T-helper 2 cell treated with Interferon-gamma antibody and Interleukin-4, amounts not matched to agents 5 μg/mL and 100 μg/mL, for 36 hours (primary cell): ENCODE data around the gene SLC25A47.

Experiments
- DNase-seq: peaks from one replicate; pipeline ENCODE4 v3.0.0; 2021; ENCODE audit warnings: low spot score
- H3K27ac Mint-ChIP-seq: one replicate; pipeline ENCODE4 v1.8.0; 2021; ENCODE audit warnings: mild to moderate bottlenecking, mixed read lengths
- H3K27me3 Mint-ChIP-seq: one replicate; pipeline ENCODE4 v1.8.0; 2021; ENCODE audit warnings: low read depth, mixed read lengths
- H3K36me3 Mint-ChIP-seq: one replicate; pipeline ENCODE4 v1.8.0; 2021; ENCODE audit warnings: low read depth, mixed read lengths
- H3K4me1 Mint-ChIP-seq: one replicate; pipeline ENCODE4 v1.8.0; 2021; ENCODE audit warnings: low read depth, mixed read lengths
- H3K4me3 Mint-ChIP-seq: one replicate; pipeline ENCODE4 v1.8.0; 2022; ENCODE audit warnings: mild to moderate bottlenecking, moderate library complexity, mixed read lengths
- H3K9me3 Mint-ChIP-seq: one replicate; pipeline ENCODE4 v1.8.0; 2021; ENCODE audit warnings: mixed read lengths

Gene SLC25A47

DNA sequence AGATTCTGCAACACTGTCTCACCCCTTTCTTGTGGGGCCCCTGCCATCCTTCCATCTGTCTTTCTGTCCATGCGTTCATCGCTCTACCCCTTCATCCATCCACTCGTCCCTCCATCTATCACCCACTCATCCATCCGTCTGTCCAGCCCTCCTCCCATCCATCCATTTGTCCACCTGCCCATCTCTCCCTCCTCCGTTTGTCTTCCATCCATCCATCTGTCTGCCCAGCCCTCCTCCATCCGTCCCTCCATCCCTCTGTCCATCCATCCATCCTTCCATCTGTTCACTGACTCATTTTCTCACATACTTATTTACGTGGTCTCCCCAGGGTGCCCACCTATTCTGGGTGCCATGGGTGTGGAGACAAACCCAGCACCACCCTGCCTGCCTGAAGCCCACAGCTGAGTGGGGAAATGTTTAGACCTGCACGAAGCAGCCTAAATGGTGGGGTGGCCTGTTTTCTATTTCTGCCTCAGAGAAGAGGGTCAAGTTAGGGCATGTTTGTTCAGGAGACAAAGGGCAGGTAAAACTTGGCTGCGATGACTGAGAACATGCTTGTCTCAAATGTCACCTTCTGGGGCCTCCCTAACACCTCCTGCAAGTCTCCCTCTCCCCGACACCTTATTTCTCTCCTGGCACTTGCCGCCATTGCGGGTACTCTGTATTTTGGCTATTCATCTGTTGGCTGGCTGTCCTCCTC lies 2.8 kb upstream of the SLC25A47 start:
- Mint-ChIP-seq H3K4me3 (no peak overlapping the region), H3K9me3 (no peaks in the 10 kb centered on the region), H3K4me1 (peaks cover 2% of the 10 kb centered on the region), H3K36me3 (no peaks in the 10 kb centered on the region), H3K27ac (no peak overlapping the region), H3K27me3 (peaks cover 4% of the 10 kb centered on the region)
- no peak for DNase-seq

- Mint-ChIP-seq H3K36me3 (no peaks in the 10 kb centered on the region), H3K4me1 (peaks cover 2% of the 10 kb centered on the region), H3K4me3 (no peak overlapping the region), H3K27ac (no peak overlapping the region), H3K27me3 (peaks cover 4% of the 10 kb centered on the region), H3K9me3 (no peaks in the 10 kb centered on the region)
- DNase-seq, result no peak
These were observed 1.5 kb upstream of the SLC25A47 start for GRCh38 chr14:100321473-100322137.

- H3K4me1 Mint-ChIP-seq, result peaks cover 2% of the 10 kb centered on the region
- no peaks in the 10 kb centered on the region for H3K9me3 Mint-ChIP-seq
- no peak overlapping the region for H3K27ac Mint-ChIP-seq
- DNase-seq, result no peak
- H3K4me3 Mint-ChIP-seq, result no peak overlapping the region
- H3K27me3 Mint-ChIP-seq, result peaks cover 4% of the 10 kb centered on the region
- no peaks in the 10 kb centered on the region for H3K36me3 Mint-ChIP-seq
These were observed 791 bp upstream of the SLC25A47 start for GRCh38 chr14:100322138-100322957.

DNA sequence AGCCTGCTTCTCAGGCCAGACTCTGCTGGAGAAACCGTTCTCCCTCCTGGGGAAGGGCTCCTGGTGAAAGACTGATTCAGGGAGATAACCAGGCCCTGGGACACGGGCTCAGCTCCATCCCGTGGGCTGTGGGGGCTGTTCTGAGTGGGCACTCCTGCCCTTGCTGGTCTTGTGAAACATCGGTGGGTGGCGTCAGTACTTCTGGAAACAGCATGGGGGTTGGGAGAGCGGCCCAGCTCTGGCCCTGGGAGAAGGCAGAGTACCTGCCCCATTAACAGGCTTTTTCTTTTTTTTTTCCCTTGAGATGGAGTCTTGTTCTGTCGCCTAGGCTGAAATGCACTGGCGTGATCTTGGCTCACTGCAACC lies 786 bp downstream of the SLC25A47 start:
- no peak overlapping the region for H3K27ac Mint-ChIP-seq
- no peaks in the 10 kb centered on the region for H3K36me3 Mint-ChIP-seq
- no peaks in the 10 kb centered on the region for H3K4me1 Mint-ChIP-seq
- DNase-seq, result no peak
- peaks cover 4% of the 10 kb centered on the region for H3K27me3 Mint-ChIP-seq
- no peaks in the 10 kb centered on the region for H3K9me3 Mint-ChIP-seq
- no peak overlapping the region for H3K4me3 Mint-ChIP-seq

- Mint-ChIP-seq H3K4me3 (no peak overlapping the region), H3K9me3 (no peaks in the 10 kb centered on the region), H3K27me3 (peaks cover 2% of the 10 kb centered on the region), H3K36me3 (no peaks in the 10 kb centered on the region), H3K27ac (no peak overlapping the region), H3K4me1 (no peaks in the 10 kb centered on the region)
- DNase-seq, result no peak
These were observed 2.1 kb downstream of the SLC25A47 start for GRCh38 chr14:100325231-100325632.

DNA sequence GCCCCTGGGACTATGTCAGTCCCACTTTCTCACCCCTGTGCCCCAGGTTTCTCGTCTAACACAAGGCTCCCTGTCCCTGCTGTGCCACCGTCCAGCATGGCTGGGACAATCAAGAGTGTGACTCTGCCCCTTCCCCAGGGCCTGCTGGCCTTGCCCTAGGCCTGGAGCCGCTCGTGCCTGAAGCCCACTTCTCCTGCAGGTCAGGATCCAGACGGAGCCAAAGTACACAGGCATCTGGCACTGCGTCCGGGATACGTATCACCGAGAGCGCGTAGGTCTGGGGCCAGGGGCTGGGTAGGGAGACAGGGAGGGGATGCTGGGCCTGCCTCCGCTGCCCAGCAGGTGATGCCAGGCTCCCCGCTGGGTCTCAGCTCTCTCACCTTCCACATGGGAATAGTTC lies 2.8 kb downstream of the SLC25A47 start:
- Mint-ChIP-seq H3K36me3 (no peaks in the 10 kb centered on the region), H3K27me3 (no peaks in the 10 kb centered on the region), H3K27ac (no peak overlapping the region), H3K4me3 (no peak overlapping the region), H3K4me1 (no peaks in the 10 kb centered on the region), H3K9me3 (no peaks in the 10 kb centered on the region)
- DNase-seq, result no peak

GRCh38 chr14:100327128-100327527 lies 4.0 kb downstream of the SLC25A47 start:
- H3K27me3 Mint-ChIP-seq, result no peaks in the 10 kb centered on the region
- no peak for DNase-seq
- no peaks in the 10 kb centered on the region for H3K4me1 Mint-ChIP-seq
- peaks cover 1% of the 10 kb centered on the region for H3K36me3 Mint-ChIP-seq
- no peaks in the 10 kb centered on the region for H3K9me3 Mint-ChIP-seq
- H3K27ac Mint-ChIP-seq, result no peak overlapping the region
- H3K4me3 Mint-ChIP-seq, result no peak overlapping the region

DNA sequence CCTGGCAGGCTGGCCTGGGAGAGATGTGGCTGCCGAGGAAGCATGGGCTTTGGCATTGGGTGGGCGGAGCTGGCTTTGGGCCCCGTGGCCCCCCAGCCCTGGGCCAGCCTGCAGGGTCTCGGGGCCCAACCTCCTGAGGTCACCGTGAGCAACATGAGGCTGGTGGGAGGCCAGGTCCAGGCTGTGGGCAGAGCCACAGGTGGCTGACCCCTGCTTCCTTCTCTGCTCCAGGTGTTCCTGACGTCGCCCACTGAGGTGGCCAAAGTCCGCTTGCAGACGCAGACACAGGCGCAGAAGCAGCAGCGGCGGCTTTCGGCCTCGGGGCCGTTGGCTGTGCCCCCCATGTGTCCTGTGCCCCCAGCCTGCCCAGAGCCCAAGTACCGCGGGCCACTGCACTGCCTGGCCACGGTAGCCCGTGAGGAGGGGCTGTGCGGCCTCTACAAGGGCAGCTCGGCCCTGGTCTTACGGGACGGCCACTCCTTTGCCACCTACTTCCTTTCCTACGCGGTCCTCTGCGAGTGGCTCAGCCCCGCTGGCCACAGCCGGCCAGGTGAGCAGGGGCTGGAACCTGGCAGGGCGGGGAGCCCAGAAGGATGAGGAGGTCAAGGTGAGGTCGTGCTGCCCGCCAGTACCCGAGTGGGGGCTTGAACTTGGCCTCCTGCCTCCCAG lies 5.5 kb downstream of the SLC25A47 start:
- H3K27me3 Mint-ChIP-seq, result no peaks in the 10 kb centered on the region
- H3K9me3 Mint-ChIP-seq, result no peaks in the 10 kb centered on the region
- H3K4me3 Mint-ChIP-seq, result no peak overlapping the region
- peaks cover 1% of the 10 kb centered on the region for H3K36me3 Mint-ChIP-seq
- H3K4me1 Mint-ChIP-seq, result no peaks in the 10 kb centered on the region
- no peak overlapping the region for H3K27ac Mint-ChIP-seq
- DNase-seq, result no peak

DNA sequence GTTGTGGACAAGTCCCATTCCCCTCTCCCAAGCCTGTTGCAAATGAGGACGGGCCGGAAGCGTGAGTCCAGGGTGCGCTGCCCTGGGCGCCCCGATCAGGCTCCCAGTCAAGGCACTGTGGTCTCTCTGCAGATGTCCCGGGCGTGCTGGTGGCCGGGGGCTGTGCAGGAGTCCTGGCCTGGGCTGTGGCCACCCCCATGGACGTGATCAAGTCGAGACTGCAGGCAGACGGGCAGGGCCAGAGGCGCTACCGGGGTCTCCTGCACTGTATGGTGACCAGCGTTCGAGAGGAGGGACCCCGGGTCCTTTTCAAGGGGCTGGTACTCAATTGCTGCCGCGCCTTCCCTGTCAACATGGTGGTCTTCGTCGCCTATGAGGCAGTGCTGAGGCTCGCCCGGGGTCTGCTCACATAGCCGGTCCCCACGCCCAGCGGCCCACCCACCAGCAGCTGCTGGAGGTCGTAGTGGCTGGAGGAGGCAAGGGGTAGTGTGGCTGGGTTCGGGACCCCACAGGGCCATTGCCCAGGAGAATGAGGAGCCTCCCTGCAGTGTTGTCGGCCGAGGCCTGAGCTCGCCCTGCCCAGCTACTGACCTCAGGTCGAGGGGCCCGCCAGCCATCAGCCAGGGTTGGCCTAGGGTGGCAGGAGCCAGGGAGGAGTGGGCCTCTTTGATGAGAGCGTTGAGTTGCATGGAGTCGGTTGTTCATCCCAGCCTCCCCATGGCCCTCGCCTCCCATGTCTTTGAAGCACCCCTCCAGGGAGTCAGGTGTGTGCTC lies 6.3 kb downstream of the SLC25A47 start:
- no peak overlapping the region for H3K4me3 Mint-ChIP-seq

GRCh38 chr14:100330007-100330344 lies 6.8 kb downstream of the SLC25A47 start:
- Mint-ChIP-seq H3K27ac (no peak overlapping the region), H3K4me3 (no peak overlapping the region)
- DNase-seq, result no peak

More for the DNA sequence above, 6.3 kb downstream of the SLC25A47 start:
- Mint-ChIP-seq H3K9me3 (no peaks in the 10 kb centered on the region), H3K27ac (no peak overlapping the region), H3K36me3 (peaks cover 2% of the 10 kb centered on the region), H3K4me1 (no peaks in the 10 kb centered on the region), H3K27me3 (no peaks in the 10 kb centered on the region)
- DNase-seq, result no peak

GRCh38 chr14:100330388-100330931 lies 7.3 kb downstream of the SLC25A47 start:
- Mint-ChIP-seq H3K4me3 (no peak overlapping the region), H3K4me1 (no peaks in the 10 kb centered on the region), H3K27me3 (no peaks in the 10 kb centered on the region), H3K36me3 (peaks cover 9% of the 10 kb centered on the region), H3K27ac (no peak overlapping the region), H3K9me3 (no peaks in the 10 kb centered on the region)
- no peak for DNase-seq

More at GRCh38 chr14:100330007-100330344, 6.8 kb downstream of the SLC25A47 start:
- Mint-ChIP-seq H3K4me1 (no peaks in the 10 kb centered on the region), H3K9me3 (no peaks in the 10 kb centered on the region), H3K36me3 (peaks cover 7% of the 10 kb centered on the region), H3K27me3 (no peaks in the 10 kb centered on the region)

DNA sequence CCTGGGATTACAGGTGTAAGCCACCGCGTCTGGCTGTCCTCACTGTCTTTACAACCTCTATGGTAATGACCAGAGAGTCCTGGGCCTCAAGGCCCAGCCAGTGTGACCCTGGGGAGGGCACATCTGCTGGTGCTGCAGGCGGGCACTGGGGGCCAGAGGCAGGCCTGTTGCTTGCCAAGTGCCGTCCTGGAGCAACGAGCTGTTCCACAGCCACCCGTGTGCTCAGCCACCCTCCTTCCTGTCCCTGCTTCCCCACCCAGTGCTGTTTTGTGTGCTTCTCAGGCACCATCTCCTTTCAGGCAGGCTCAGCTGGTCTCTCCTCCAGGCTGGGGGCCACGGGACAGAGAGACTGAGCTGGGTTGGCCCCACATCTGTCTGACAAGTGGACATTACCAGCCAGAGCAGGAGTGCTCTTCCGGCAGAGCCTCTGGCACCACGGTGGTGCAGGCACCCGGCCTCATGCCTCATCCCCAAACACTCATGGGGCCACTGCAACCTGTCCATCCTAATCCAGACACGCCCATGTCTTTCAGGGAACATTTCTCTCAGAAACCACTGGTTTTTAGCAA lies 9.0 kb downstream of the SLC25A47 start:
- Mint-ChIP-seq H3K27ac (no peak overlapping the region), H3K36me3 (peaks cover 22% of the 10 kb centered on the region)
- no peak for DNase-seq

GRCh38 chr14:100332797-100333196 lies 9.7 kb downstream of the SLC25A47 start:
- DNase-seq, result no peak
- Mint-ChIP-seq H3K4me1 (peaks cover 6% of the 10 kb centered on the region), H3K27me3 (no peaks in the 10 kb centered on the region), H3K9me3 (no peaks in the 10 kb centered on the region), H3K36me3 (peaks cover 27% of the 10 kb centered on the region), H3K27ac (no peak overlapping the region), H3K4me3 (no peak overlapping the region)

More for the DNA sequence above, 9.0 kb downstream of the SLC25A47 start:
- Mint-ChIP-seq H3K9me3 (no peaks in the 10 kb centered on the region), H3K27me3 (no peaks in the 10 kb centered on the region), H3K4me3 (no peak overlapping the region), H3K4me1 (peaks cover 3% of the 10 kb centered on the region)
